ENCODE results near the gene HIP1R. TPM values are rescaled to one million over a fixed set of nuclear protein-coding genes. Genes with fewer than 3 reads are reported as not detected.
"Not testable (repeated sequence)": the region's sequence is repeated elsewhere in the genome, so short reads cannot be mapped to it uniquely, and the experiment has no call there.

HIP1R gene
- total and polyA plus RNA-seq, 10 of the 15 experiments (the other 5 are each of a cell fraction or from before 2014, with no cell fraction given): 0.18 to 27.7 (median 11.7) TPM

- TF ChIP-seq ATF7 (IDR thresholded peaks at IDR 0.05; ENCODE audit: low read depth): no peak
These were observed 31.3 kb upstream of the HIP1R start (continued) for GRCh38 chr12:122803937-122804336.

- intact Hi-C loops (cut with micrococcal nuclease; ENCODE audit: unreplicated experiment); H2AFZ ChIP-seq (ENCODE audit: control insufficient read depth, low read depth, low read length); ATAC-seq; RAD21 ChIA-PET (ENCODE audit: unreplicated experiment); H3K4me3 ChIP-seq; H3K79me2 ChIP-seq (ENCODE audit: control insufficient read depth, insufficient read depth, low read length); FAIRE-seq; H3K36me3 ChIP-seq (ENCODE audit: control insufficient read depth in 2 of 2, insufficient read depth in 2 of 2, low read length in 1 of 2); in situ Hi-C loops (cut with MboI); DNase-seq (ENCODE audit: low read depth, low spot score); H3K9ac ChIP-seq (ENCODE audit: control insufficient read depth, insufficient read depth, low read length); H3K27me3 ChIP-seq (replicated peaks in 1 of 2; ENCODE audit: control insufficient read depth in 2 of 2, insufficient read depth in 2 of 2, low read length in 1 of 2); H4K20me1 ChIP-seq (ENCODE audit: control insufficient read depth, insufficient read depth); H3K9me3 ChIP-seq (replicated peaks; ENCODE audit: control insufficient read depth, insufficient read depth, low read length); H3K27ac ChIP-seq (ENCODE audit: control insufficient read depth, insufficient read depth); BruUV-seq (replicated peaks); H3K4me2 ChIP-seq (ENCODE audit: control insufficient read depth, insufficient read depth); SMC1A ChIA-PET (ENCODE audit: uncharacterized antibody, unreplicated experiment): not testable (repeated sequence)
- CTCF ChIA-PET: interaction anchor here (1.1 to 2.8 kb wide), 2 partner anchors 11 to 12 kb away, joined by 3 to 15 read pairs; no protein-coding TSS in a partner anchor
- POLR2A ChIA-PET: interaction anchor here (0.7 kb wide), 1 partner anchor 311 kb away, joined by 3 read pairs; no protein-coding TSS in a partner anchor
- WGBS (ENCODE audit: insufficient coverage, insufficient replicate concordance, low lambda C conversion rate, missing lambda C conversion rate): 88% methylated on average over 6 of the region's 9 CpGs
- peaks cover 10% of the 10 kb centered on the region for H3K4me1 ChIP-seq (ENCODE audit: control insufficient read depth, insufficient read depth, low read length)
These were observed 30.3 kb upstream of the HIP1R start for GRCh38 chr12:122804957-122805356.

- no peak overlapping the region for H2AFZ ChIP-seq (ENCODE audit: control insufficient read depth, low read depth, low read length)
- FAIRE-seq (no peak), DNase-seq (ENCODE audit: low read depth, low spot score) (no peak), ATAC-seq (no peak)
- in situ Hi-C loops (cut with MboI) (no loop called here), intact Hi-C loops (cut with micrococcal nuclease; ENCODE audit: unreplicated experiment) (no loop called here)
- H3K36me3 ChIP-seq (ENCODE audit: control insufficient read depth in 2 of 2, insufficient read depth in 2 of 2, low read length in 1 of 2): no peaks in the 10 kb centered on the region
- peaks cover 10% of the 10 kb centered on the region for H3K4me1 ChIP-seq (ENCODE audit: control insufficient read depth, insufficient read depth, low read length)
- no peak overlapping the region for H3K4me2 ChIP-seq (ENCODE audit: control insufficient read depth, insufficient read depth)
- WGBS (ENCODE audit: insufficient coverage, insufficient replicate concordance, low lambda C conversion rate, missing lambda C conversion rate): 83% methylated on average over 1 of the region's 1 CpG
- H3K79me2 ChIP-seq (ENCODE audit: control insufficient read depth, insufficient read depth, low read length): no peaks in the 10 kb centered on the region
- BruUV-seq (replicated peaks): no TSS peak
- CTCF ChIA-PET: interaction anchor here (0.6 to 1.6 kb wide), 2 partner anchors 14 to 17 kb away, joined by 3 to 12 read pairs; no protein-coding TSS in a partner anchor
- H4K20me1 ChIP-seq (ENCODE audit: control insufficient read depth, insufficient read depth): no peaks in the 10 kb centered on the region
- POLR2A ChIA-PET: interaction anchor here (1.6 kb wide), 1 partner anchor 20 kb away, joined by 5 read pairs; no protein-coding TSS in a partner anchor
- no peaks in the 10 kb centered on the region for H3K9me3 ChIP-seq (replicated peaks; ENCODE audit: control insufficient read depth, insufficient read depth, low read length)
- SMC1A ChIA-PET (ENCODE audit: uncharacterized antibody, unreplicated experiment): interaction anchor here (1.5 kb wide), 1 partner anchor 11 kb away, joined by 5 read pairs; no protein-coding TSS in a partner anchor
- no peak overlapping the region for H3K9ac ChIP-seq (ENCODE audit: control insufficient read depth, insufficient read depth, low read length)
- RAD21 ChIA-PET (ENCODE audit: unreplicated experiment): no interaction called here
- H3K27me3 ChIP-seq (replicated peaks in 1 of 2; ENCODE audit: control insufficient read depth in 2 of 2, insufficient read depth in 2 of 2, low read length in 1 of 2): no peaks in the 10 kb centered on the region
- H3K27ac ChIP-seq (ENCODE audit: control insufficient read depth, insufficient read depth): no peak overlapping the region
- no peak overlapping the region for H3K4me3 ChIP-seq
- TF ChIP-seq HDAC6 (IDR thresholded peaks at IDR 0.05; ENCODE audit: unreplicated experiment): no peak
- TF ChIP-seq ZNF24 (IDR thresholded peaks at IDR 0.05): no peak
- no peak for TF ChIP-seq ZNF274 (IDR thresholded peaks at IDR 0.05; ENCODE audit: insufficient read depth, insufficient read length)
- no peak for TF ChIP-seq BHLHE40 (IDR thresholded peaks at IDR 0.05; ENCODE audit: borderline replicate concordance in 1 of 2, low read depth in 2 of 2, low read length in 1 of 2)
- no peak for TF ChIP-seq ZBTB40 (IDR thresholded peaks at IDR 0.05; ENCODE audit: borderline replicate concordance)
- no peak for TF ChIP-seq ZBED1 (IDR thresholded peaks at IDR 0.05; ENCODE audit: borderline replicate concordance)
- no peak for TF ChIP-seq PML (IDR thresholded peaks at IDR 0.05; ENCODE audit: low read length)
- TF ChIP-seq NBN (IDR thresholded peaks at IDR 0.05): no peak
- TF ChIP-seq EED (IDR thresholded peaks at IDR 0.05; ENCODE audit: low read depth): no peak
- TF ChIP-seq EGR1 (IDR thresholded peaks at IDR 0.05; ENCODE audit: borderline replicate concordance in 1 of 2, low read depth in 2 of 2, low read length in 2 of 2): no peak
- TF ChIP-seq IRF3 (IDR thresholded peaks at IDR 0.05): no peak
These were observed 27.6 kb upstream of the HIP1R start for GRCh38 chr12:122807651-122808050.

Data from GM12878 (cell line).